ENCODE results near the gene BNC2.

DNA sequence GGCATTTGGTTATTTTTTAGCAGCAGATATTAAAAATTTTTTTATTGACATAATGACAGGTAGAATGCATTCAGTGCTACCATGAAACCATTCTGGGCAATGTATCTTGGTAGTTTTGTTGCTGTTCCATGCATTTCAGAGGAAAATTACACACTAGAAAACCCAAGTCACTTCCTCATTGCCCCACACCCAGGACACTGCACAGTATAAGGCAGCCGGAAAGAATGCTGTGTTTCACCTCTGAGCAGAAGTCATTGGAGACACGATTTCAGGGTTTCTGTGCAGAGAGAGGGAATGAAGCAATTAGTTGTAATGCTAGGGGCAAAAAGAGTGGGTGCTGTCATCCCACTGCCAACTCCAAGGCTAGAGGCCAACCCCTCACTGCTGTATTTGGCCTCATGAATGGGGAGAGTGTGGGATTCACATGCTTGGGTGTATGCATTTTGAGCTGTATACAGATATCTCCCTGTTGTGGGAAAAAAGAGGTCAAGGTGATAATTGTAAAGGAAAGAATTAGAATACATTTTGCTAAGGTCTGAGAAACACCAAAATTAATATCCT, 290.5 kb downstream of the BNC2 start:
- no peak for TF ChIP-seq POLR2AphosphoS5 (IDR thresholded peaks at IDR 0.05; ENCODE audit: low read depth, low read length)
- no peak for TF ChIP-seq POLR2A (IDR thresholded peaks at IDR 0.05; ENCODE audit: low read depth, low read length)

All from GM12892 (cell line).